ENCODE measurements around the gene KIRREL1.

GRCh38 chr1:158124034-158124433 lies 130.6 kb downstream of the KIRREL1 start:
- TF ChIP-seq POLR2A (IDR thresholded peaks at IDR 0.05) (no peak), POLR2AphosphoS5 (IDR thresholded peaks at IDR 0.05) (no peak), EP300 (IDR thresholded peaks at IDR 0.05; ENCODE audit: low read depth) (no peak)
- TF ChIP-seq, protein P1, sequence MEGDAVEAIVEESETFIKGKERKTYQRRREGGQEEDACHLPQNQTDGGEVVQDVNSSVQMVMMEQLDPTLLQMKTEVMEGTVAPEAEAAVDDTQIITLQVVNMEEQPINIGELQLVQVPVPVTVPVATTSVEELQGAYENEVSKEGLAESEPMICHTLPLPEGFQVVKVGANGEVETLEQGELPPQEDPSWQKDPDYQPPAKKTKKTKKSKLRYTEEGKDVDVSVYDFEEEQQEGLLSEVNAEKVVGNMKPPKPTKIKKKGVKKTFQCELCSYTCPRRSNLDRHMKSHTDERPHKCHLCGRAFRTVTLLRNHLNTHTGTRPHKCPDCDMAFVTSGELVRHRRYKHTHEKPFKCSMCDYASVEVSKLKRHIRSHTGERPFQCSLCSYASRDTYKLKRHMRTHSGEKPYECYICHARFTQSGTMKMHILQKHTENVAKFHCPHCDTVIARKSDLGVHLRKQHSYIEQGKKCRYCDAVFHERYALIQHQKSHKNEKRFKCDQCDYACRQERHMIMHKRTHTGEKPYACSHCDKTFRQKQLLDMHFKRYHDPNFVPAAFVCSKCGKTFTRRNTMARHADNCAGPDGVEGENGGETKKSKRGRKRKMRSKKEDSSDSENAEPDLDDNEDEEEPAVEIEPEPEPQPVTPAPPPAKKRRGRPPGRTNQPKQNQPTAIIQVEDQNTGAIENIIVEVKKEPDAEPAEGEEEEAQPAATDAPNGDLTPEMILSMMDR (IDR thresholded peaks at IDR 0.05) = no peak

All from transverse colon (tissue), 4 donors.